Measurements from ENCODE around the gene KLK15.

- TF ChIP-seq CTCF (IDR thresholded peaks at IDR 0.05) = no peak
- no peak for TF ChIP-seq POLR2A (IDR thresholded peaks at IDR 0.05)
Observed at GRCh38 chr19:50861010-50861409, 27.6 kb upstream of the KLK15 start.

Measured in gastroesophageal sphincter (tissue), 3 donors.